Erythroblast (primary cell): ENCODE data around the gene FAM111A.
A peak's percentile ranks its signal among the peaks of the same experiment; 100 is the strongest.

ENCODE experiments used
- DNase-seq, 2 experiments: peaks; one replicate each; lab custom pipeline; 2025; lab: John Stamatoyannopoulos, UW
- GATA1 ChIP-seq: IDR thresholded peaks from 2 replicates; pipeline ENCODE4 v1.6.1; 2011; ENCODE audit warnings: low read depth, mild to moderate bottlenecking, control low read depth, low read length, moderate library complexity
- POLR2A ChIP-seq: IDR thresholded peaks from 2 replicates; pipeline ENCODE4 v1.6.1; 2011; ENCODE audit warnings: mild to moderate bottlenecking, low read length

The FAM111A gene

DNA sequence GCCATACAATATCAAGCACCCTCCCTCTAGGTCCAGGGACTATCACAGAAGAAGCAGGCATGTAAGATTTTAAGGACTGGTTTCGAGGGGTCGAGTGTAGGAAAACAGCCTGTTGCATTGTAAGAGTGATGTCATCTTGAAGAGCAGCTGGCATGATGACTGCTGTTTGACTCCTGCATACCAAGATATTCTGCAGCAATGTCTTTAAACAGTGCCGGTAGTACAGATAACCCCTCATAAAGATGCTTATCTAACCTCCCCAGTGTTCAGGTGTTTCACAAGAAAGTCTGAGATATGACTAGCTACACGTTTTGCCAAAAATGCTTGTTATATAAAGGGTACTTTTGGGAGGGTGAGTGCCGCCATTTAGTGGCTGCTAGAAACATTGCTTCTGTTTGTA is 12.0 kb downstream of the FAM111A start:
- TF ChIP-seq GATA1: no peak
- peak in 1 of 2 experiments; percentile 36 for DNase-seq

DNA sequence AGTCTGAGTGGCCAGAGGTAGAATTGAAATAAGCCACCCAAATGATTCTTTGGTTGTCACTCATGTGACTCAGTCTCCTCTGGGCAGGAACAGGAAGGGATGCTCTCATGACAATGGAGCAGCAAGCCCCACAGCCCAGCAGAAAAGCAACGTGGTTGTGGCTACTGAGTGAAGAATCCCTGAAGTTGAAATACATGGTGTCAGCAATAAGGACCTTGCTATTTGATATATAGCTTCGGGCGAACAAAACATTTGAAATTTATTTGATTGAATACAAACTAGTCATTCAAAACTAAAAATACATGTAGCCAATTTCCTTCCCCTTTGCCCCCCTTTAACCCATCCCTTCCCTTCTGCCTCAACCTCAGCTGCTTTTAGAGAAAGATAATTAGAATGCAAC is 14.8 kb downstream of the FAM111A start:
- no peak for DNase-seq
- TF ChIP-seq POLR2A (no peak), GATA1 (no peak)

DNA sequence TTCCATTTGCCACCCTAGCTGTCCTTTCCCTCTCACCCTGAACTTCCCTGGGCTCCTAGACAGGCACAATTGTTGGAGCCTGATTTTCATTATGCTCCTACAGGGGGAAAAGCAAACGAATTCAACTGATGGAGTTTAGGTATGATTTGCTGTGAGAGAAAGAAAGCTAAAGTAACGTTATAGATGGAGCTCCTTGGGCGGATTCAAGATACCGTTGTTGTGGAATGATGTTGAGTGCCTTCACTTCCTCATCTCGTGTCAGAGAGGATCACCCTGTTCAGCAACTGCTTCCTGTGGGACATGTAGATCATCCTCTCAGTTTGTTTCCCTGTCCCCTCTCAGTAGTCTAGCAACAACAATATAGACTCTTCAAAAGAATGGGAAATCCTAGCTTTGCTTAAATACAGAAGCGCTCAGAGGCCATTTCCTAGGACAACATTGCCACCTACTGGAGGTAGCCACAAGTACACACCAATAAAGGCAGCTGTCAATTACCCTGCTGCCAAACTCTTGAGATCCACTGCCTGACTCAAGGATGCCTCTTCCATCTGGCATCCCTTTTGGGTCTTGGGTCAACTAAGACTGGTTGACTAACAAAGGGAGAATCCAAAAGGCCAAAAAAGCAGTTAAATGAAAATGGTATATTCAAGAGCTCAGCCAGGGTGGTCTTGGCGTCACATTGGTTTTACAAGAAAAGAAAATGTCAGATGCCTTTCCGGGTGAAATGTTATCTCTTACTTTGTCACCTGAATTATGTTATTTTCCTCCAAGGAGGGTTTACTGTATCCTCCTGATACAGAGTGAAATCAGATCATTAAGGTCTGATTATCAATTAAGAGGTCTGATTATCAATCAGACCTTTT is 15.8 kb downstream of the FAM111A start:
- peak; percentile 74 to 85 for DNase-seq
- no peak for TF ChIP-seq GATA1
- no peak for TF ChIP-seq POLR2A

- TF ChIP-seq POLR2A (no peak), GATA1 (no peak)
- DNase-seq: no peak
Measured at GRCh38 chr11:59164028-59164427, 21.4 kb downstream of the FAM111A start.

GRCh38 chr11:59171508-59172322 is 29.1 kb downstream of the FAM111A start, which contains the start of gene DTX4:
Gene DTX4 (plus strand): TSS chr11:59172132. CDS start chr11:59172596, 464 bp downstream.
- no peak for TF ChIP-seq POLR2A
- TF ChIP-seq GATA1: no peak
- peak; percentile 89 to 93 for DNase-seq

GRCh38 chr11:59172345-59173079 is 29.9 kb downstream of the FAM111A start:
- DNase-seq: no peak
- no peak for TF ChIP-seq POLR2A
- TF ChIP-seq GATA1: no peak

GRCh38 chr11:59173080-59173963 is 30.7 kb downstream of the FAM111A start:
- DNase-seq: no peak
- no peak for TF ChIP-seq GATA1
- TF ChIP-seq POLR2A: no peak

GRCh38 chr11:59173964-59174663 is 31.5 kb downstream of the FAM111A start:
- DNase-seq: no peak
- TF ChIP-seq POLR2A (no peak), GATA1 (no peak)

DNA sequence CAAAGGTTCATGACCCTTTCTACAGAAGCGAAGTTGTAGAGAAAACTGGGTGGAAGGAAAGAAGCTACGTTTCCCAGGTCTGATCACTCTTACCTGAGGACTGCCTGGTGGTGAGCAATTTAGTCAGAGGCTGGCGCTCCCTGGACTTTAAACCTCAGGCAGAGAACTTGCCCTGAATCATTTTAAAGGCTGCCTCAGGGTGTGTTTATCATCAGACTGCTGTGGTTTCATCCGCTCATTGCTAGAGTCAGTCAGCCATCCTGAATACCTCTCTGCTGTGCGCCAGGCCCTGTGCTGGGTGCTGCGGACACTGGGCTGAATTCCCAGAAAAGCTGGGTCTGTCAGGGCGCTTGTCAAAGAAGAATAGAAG is 32.0 kb downstream of the FAM111A start:
- DNase-seq: no peak
- TF ChIP-seq POLR2A (no peak), GATA1 (no peak)

DNA sequence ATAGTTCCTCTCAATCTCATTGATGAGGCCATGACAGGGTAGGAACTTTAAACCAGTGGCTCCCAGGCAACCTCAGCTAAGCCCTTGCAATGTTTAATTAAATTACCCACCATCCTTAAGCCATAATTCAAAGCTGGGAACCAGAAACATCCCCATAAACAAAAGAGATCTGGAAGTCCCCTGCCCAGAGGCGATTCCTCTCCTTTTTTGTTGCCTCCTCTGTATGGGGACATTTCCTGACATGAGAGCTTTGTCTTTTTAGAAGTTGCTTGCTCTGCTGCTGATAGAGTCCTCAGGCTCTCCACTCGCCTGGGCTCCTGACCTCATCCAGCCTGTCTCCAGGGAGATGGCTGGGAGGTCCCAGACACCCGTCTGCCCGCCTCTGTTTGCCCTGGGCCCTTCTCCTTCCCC is 32.4 kb downstream of the FAM111A start:
- DNase-seq: no peak
- TF ChIP-seq GATA1 (no peak), POLR2A (no peak)

DNA sequence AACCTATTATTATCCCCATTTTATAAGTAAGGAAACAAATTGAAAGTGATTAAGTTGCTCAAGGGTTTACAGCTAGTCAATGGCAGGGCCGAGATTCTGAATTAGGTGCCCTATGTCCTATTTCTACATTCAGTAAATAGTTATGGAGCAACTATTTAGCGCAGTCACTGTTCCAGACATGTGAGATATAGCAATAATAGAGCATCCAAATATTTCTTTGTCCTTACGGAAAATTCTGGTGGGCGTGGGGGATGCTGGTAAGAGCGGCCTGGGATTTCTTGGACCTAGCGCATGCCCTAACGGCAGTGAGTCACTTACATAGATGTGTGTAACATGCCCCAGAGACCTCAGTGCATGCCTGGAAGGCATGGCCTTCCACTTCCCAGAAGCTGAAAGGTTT is 33.7 kb downstream of the FAM111A start:
- TF ChIP-seq POLR2A (no peak), GATA1 (no peak)
- DNase-seq: no peak

- no peak for DNase-seq
- TF ChIP-seq POLR2A (no peak), GATA1 (no peak)
Measured at GRCh38 chr11:59178402-59178801, 35.7 kb downstream of the FAM111A start.
